Measurements from ENCODE around the gene EPB41L2.

Gene EPB41L2

GRCh38 chr6:130896249-130896648 lies 166.8 kb downstream of the EPB41L2 start:
- no peak for DNase-seq

GRCh38 chr6:130895516-130895915 lies 167.5 kb downstream of the EPB41L2 start:
- DNase-seq: no peak

DNA sequence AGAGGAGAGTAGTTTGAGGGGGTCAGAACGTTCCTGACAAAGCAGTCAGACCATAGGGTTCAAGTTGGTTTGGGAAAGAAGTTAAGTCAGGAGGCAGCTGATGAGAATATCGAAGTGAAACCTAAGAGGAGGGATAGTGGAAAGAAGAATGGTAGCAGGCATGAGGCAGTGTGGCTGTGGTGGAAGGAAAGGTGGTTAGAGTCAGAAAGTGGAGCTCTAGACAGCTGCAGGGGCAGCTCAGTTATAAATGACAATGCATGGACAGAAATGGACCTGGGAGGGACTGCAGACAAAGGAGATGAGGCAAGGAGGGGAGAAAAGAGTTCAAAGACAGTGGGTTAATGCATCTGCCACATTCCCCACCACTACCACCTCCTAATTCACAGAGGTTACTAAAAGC lies 169.3 kb downstream of the EPB41L2 start:
- DNase-seq: no peak

- no peak for DNase-seq
Measured at GRCh38 chr6:130893277-130893676, 169.8 kb downstream of the EPB41L2 start.

- DNase-seq: no peak
Measured at GRCh38 chr6:130890521-130890971, 172.5 kb downstream of the EPB41L2 start.

GRCh38 chr6:130889423-130889822 lies 173.6 kb downstream of the EPB41L2 start:
- no peak for DNase-seq

GRCh38 chr6:130888246-130888645 lies 174.8 kb downstream of the EPB41L2 start:
- no peak for DNase-seq

- no peak for DNase-seq
Measured at GRCh38 chr6:130886966-130887365, 176.1 kb downstream of the EPB41L2 start.

GRCh38 chr6:130885392-130886192 lies 177.5 kb downstream of the EPB41L2 start:
- DNase-seq: peak; percentile 83

DNA sequence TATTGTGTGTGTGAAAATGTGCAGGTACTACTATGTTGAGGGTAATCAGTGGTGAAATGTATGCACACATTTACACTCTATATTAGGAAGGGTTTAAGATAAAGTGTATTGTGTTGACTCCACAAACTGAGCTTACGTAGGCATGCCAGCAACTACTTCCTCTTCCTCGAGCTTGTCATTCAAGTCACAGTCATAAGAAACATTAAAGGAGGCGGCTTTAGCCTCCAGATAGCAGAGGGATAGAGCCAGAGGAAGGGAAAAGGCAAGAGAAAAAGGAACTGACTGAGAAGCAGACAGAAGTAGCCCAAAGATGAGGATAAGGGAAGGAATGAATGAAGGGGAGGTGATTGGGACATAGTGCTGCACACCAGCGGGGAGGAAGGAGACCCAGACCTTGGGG lies 180.7 kb downstream of the EPB41L2 start:
- DNase-seq: no peak

- DNase-seq: no peak
Measured at GRCh38 chr6:130879826-130880225, 183.2 kb downstream of the EPB41L2 start.

DNA sequence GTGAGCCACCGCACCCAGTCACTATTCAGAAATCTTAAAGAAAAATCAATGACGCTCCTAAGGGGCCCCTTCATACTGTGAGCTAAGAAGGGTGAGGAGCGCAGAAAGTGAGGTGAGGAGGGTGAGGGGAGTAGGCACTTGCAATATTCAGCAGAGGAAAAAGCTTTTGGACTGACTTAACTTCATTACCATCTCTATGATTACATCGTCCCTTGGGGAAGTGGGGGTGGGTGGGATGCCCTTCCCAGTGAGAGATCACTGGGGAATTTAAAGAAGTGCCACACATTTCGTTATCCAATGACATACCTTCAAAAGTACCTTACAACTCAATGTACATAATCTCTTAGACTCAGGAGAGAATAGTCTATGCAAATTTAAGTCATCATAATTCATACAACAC lies 189.3 kb downstream of the EPB41L2 start:
- DNase-seq: no peak

DNA sequence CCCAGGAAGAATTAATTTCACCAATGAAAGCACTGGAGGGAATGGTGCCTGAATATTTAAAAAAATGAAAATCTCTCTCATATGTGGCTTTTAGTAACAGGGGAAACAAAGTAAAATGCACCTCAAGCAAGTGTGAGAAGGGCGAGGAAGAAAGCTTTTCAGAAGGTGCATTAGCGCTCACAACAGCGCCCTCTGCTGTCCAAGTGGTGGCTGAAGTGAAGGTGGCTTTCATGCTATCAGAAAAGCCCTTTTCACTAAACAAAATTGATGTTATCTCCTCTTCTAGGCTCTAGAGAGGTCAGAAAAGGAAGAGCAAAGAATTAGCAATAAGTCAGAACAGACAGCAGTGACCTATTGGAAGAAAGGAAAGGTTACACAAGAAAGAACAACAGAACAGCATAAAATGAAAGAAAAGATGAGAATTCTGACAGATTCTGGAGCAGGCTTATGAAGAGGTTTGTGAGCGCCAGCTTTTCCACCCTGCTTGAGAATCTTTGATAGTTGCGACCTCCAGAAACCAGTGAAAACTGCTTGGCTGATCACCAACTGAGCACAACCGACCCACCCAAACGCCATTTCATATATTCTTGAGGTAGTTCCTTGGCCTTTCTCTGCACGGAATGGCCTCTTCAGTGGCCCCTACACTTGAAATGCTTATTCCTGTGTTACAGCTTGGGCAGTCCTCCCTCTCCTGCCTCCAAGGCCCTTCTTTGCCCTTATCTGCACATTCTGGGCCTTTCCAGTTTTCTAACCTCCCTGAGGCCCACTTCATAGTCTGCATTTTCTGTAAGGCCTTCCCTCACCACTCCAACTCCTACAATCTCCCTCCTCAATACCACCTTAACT lies 190.6 kb downstream of the EPB41L2 start:
- peak; percentile 76 for DNase-seq

- no peak for DNase-seq
Measured at GRCh38 chr6:130870179-130870880, 192.7 kb downstream of the EPB41L2 start.

- DNase-seq: no peak
Measured at GRCh38 chr6:130869681-130870080, 193.4 kb downstream of the EPB41L2 start.

- no peak for DNase-seq
Measured at GRCh38 chr6:130865793-130866192, 197.3 kb downstream of the EPB41L2 start.

DNA sequence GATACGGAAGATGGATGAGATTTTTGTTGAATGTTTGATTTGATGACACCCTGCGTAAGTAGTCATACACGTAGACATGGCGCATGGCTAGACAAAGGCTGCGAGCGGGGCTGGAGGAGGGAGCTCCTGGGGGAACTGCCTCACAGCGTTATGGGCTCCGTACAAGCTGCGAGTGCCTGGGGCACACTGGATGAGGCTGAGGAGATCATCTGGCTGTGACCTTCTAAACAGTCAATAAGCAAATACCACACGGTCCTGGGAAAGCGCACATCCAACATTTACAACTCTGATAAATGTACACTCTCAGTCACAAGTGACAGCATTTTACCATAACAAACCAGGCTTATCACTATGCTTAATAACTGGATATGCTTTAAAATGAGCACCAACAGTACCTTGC lies 198.7 kb downstream of the EPB41L2 start:
- DNase-seq: no peak

- DNase-seq: no peak
Measured at GRCh38 chr6:130863415-130864230, 199.4 kb downstream of the EPB41L2 start.

GRCh38 chr6:130862370-130862769 lies 200.7 kb downstream of the EPB41L2 start:
- no peak for DNase-seq

- DNase-seq: no peak
Measured at GRCh38 chr6:130859161-130859867, 203.7 kb downstream of the EPB41L2 start.

DNA sequence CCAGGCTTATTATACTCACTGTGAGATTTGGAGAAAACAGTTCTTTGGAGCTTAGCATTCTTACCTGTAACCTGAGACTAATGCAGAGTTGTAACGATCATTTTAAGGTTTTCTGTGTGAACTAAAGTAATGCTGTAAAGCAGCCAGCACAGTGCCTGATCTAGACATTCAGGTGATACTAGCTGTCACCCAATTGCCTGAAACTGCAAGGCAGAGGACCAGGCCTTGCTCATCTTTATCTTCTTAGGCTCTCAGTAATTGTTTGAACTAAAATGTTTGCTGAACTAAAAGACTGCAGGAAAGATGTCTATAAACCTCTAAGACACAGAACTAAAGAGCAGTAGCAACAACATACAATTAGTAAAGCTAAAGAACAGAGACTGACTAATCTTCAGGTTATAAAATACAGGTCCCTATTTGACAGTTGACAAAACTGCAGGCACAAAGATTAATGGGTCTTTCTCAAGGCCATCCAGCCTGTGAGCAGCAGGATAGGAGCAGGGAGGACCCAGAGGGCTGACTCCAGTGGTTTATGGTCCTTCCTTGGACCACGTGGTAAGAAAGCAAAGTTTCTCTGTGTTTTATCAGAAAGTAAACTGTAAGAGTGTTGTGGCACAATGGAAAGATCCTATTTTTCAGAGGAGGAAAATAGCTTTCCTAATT lies 204.4 kb downstream of the EPB41L2 start:
- DNase-seq: no peak
